HG02610 (cell line): ENCODE measurements around the gene HAT1.
"Not testable (repeated sequence)": the region's sequence is repeated elsewhere in the genome, so short reads cannot be mapped to it uniquely, and the experiment has no call there.

Source experiments
- ATAC-seq: cut with Tn5 transposase; IDR thresholded peaks from one replicate; pipeline ENCODE4 v1.9.1; 2021; ENCODE audit warnings: mild to moderate bottlenecking, moderate library complexity; ENCODE audit not compliant: unreplicated experiment

The HAT1 gene

GRCh38 chr2:171922230-171923022 is at the start of gene HAT1:
TSS of gene HAT1 (plus strand) at chr2:171922461. CDS start at chr2:171922501, 40 bp downstream.
- peak; percentile 95 for ATAC-seq

DNA sequence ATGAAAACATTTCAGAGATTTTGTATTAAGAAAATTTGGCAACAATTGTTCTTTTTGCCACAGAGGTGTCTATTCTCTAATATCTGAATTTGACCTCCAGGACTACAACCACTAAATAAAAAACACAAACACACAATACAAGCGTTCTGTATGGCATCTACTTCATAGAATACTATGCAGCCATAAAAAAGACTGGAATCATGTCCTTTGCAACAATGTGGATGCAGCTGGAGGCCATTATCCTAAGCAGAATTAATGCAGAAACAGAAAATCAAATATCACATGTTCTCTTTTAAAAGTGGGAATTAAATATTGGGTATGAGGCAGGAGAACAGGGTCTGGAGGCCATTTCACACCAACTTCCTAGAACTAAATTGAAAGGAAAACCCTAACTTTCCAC is 47.7 kb upstream of the HAT1 start:
- ATAC-seq, result no peak

DNA sequence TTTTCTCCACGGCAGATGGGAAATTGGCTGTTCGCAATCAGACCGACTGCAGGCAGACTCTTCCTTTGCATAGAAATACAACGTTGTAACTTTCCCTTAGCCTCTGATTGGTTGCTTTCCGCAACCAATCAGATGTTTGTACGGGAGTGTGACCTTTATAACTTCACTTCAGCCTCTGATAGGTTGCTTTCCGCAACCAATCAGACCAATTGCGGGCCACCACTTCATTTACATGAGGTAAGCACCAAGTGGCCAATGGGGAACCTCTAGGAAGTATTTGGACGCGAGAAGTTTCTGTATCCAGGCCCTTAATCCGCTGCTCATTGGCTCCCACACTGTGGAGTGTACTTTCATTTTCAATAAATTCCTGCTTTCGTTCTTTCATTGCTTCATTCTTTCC is 47.3 kb upstream of the HAT1 start:
- ATAC-seq, result no peak

- ATAC-seq, result peak; percentile 48
These were observed 43.7 kb upstream of the HAT1 start for GRCh38 chr2:171878481-171878993.

DNA sequence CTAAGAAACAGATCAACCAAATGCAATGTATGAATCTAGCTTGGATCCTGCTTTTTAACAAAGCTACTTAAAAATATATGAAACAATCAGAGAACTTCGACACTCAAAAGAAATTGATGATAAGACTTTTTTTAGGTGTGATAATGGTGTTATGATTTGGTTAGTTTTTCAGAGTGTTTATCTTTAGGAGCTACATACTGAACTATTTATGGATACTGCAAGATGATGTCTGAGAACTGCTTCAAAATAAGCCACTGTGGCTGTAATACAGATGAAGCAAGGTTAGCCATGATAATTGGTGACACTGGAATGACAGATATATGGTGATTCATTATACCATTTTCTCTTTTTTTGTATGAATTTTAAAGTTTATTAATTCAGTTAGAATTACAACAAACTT is 42.4 kb upstream of the HAT1 start:
- no peak for ATAC-seq

DNA sequence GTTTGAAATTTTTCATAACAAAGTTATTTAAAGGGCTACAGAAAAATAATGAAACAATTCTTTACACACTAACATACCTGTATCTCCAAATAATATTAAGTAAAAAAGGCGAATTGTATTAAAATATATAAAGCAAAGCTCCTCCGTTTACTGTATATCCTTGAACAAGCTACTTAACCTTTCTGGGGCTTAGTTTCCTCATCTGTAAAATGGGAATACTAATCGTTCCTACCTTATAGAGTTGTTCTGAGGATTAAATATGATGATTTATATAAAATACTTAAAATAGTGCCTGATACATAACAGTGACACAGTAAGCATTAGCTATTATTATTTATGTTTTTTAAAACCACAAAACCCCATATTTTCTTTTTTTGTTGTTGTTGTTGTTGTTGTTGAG is 41.5 kb upstream of the HAT1 start:
- ATAC-seq, result no peak

DNA sequence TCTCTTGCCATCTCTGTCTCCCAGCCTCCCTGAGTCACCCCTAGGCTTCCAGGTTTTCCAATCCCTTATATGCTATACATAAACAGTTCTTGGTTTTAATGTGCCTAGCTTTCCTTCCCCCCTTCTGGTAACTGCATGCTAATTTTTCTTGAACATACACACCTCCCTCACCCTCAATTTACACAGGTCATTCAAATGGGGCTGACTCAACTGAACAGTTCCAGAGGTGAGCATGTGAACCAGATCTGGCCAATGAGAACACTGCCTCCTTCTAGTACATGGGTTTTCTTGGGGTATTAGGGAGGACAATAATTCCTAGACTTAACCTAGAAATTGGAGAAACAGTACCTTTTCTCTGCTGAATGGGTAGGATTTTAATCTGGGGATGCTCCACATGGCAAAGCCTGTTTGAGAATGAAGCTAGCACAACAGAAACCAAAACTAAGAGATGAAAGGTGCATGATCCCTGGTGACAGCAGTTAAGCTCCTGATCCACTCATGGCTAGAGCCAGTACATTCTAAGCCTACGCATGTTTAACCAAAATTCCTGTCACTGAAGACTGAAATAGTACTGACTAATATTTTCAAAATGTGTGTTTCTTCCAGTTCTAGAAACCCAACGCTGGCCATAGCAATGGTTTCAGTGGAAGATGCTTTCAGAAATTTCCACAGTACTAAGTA is 40.0 kb upstream of the HAT1 start:
- peak; percentile 70 for ATAC-seq

- ATAC-seq, result no peak
These were observed 38.9 kb upstream of the HAT1 start for GRCh38 chr2:171883275-171883893.

DNA sequence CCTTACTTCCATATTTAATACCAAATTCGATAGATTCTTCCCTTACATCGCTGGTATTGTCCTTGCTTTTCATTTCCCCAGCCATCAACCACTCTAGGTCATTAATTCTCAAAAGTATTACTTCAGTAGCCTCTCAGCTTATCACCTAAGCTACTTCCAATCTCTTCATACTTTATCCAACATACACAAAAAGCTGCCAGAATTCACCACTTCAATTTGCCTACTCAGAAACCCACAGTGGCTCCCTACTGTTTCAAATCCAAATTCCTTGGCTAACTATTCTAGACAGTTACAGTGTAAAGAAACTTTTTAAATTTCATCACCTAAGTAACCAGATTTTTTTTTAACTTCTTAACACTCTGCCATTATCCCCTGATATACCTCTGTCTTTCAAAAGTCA is 32.9 kb upstream of the HAT1 start:
- no peak for ATAC-seq

- ATAC-seq, result no peak
These were observed 32.5 kb upstream of the HAT1 start for GRCh38 chr2:171889808-171890207.

DNA sequence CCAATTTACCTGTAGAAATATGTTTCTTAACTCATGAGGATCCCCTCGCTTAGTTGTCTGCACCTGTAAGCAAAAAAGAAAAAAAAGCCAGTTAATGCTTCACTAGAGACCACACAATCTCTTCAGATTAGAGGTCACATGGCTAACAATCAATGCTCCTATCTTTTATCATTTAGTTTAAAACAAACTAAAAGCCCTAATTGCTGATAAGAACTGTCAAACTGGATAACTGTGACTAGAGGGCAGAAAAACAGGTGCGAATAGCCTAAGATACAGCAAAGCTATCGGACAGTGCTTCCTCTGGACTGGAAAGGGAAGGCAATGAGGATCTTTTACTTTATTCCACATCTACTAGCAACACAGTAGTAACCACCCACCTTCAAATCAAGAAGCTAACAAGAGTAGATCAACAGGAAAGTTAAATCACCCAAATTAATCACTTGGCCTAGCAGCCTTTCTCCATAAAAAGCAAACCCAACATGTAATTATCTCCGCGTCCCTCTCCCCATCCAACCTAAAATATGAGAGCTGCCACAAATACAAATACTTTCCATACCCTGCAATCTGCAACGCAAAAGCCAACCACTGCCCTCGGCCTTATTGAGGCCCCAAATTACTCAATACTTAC is 29.0 kb upstream of the HAT1 start:
- no peak for ATAC-seq

GRCh38 chr2:171893824-171894611 is 28.2 kb upstream of the HAT1 start, which contains the start of gene SLC25A12:
TSS of gene SLC25A12 (minus strand) at chr2:171894244. CDS start at chr2:171894214, 30 bp downstream.
- peak; percentile 94 for ATAC-seq

DNA sequence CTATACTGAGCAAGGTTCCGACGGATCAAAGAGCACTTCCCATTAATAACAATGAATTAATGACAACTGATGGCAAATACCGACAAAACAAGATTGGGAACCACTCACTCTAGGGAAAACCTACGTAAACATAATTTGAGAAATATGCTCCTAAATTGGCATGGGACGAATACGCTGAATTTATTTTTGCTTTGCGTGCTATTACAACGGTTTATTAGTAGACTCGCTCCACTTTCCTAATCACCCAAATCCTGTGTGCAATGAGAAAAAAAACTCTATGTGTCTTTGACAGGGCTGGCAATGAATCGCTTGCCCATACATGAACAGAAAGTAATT is 27.7 kb upstream of the HAT1 start:
- no peak for ATAC-seq

GRCh38 chr2:171895786-171896185 is 26.5 kb upstream of the HAT1 start:
- ATAC-seq, result no peak

GRCh38 chr2:171899623-171900282 is 22.5 kb upstream of the HAT1 start:
- not testable (repeated sequence) for ATAC-seq

GRCh38 chr2:171902840-171903420 is 19.3 kb upstream of the HAT1 start:
- no peak for ATAC-seq

- no peak for ATAC-seq
These were observed 14.0 kb upstream of the HAT1 start for GRCh38 chr2:171908235-171908634.

DNA sequence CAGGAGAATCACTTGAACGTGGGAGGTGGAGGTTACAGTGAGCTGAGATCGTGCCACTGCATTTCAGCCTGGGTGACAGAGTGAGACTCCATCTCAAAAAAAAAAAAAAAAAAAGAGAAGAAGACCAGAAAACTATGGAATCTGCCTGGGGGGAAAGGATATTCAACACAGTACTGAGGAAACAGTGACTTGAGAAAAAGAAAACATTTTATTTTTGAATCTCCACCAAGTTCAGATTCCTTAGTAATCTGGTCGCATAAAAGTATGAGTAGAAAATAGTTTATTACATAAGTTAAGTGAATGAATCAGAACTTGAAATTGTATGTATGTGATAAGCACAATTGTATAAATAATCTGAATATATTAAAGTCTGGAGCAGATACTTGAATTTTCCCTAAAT is 13.0 kb upstream of the HAT1 start:
- no peak for ATAC-seq

- ATAC-seq, result no peak
These were observed 11.8 kb upstream of the HAT1 start for GRCh38 chr2:171910494-171910893.

GRCh38 chr2:171913517-171913916 is 8.7 kb upstream of the HAT1 start:
- no peak for ATAC-seq
